ENCODE measurements around the gene COBLL1. TPM values are rescaled to one million over a fixed set of nuclear protein-coding genes. Genes with fewer than 3 reads are reported as not detected.
A peak's percentile ranks its signal among the peaks of the same experiment; 100 is the strongest.

The COBLL1 gene
- total and polyA plus RNA-seq, 5 donors from 2014 or later: 0.49 to 1.3 TPM; not detected in 3

DNA sequence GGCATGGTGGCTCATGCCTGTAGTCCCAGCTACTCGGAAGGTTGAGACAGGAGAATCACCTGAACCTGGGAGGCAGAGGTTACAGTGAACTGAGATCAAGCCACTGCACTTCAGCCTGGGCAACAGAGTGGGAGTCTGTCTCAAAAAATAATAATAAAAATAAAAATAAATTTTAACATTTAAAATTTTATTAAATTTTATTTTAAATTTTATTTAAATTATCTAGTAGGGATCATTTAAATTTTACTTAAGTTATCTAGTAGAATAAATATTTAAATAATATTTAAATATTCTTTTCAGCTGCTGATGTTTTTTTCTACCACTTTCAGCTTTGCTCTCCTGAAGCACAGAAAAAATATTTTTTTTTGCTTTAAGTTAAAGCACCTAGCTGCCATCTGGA is 10.4 kb downstream of the COBLL1 start:
- H3K4me3 ChIP-seq (ENCODE audit: low read depth, low read length): no peak overlapping the region
- no peak overlapping the region for H3K27ac ChIP-seq (ENCODE audit: insufficient read depth, low read length, poor library complexity, severe bottlenecking)
- H3K9me3 ChIP-seq (ENCODE audit: control insufficient read depth in 2 of 2, low read length in 2 of 2): no peaks in the 10 kb centered on the region
- H3K36me3 ChIP-seq (ENCODE audit: control insufficient read depth, insufficient read depth, low read length): no peaks in the 10 kb centered on the region
- H3K27ac Mint-ChIP-seq: no peak overlapping the region
- H3K4me1 Mint-ChIP-seq: no peaks in the 10 kb centered on the region
- peaks cover 8% of the 10 kb centered on the region for H3K27me3 Mint-ChIP-seq
- ATAC-seq (ENCODE audit: low read depth in 2 of 2) (no peak), DNase-seq (no peak)
- no peak overlapping the region for H3K4me3 Mint-ChIP-seq
- no peaks in the 10 kb centered on the region for H3K27me3 ChIP-seq (ENCODE audit: control insufficient read depth, insufficient read depth, low read length)
- H3K9me3 Mint-ChIP-seq: peaks cover 0 to 4% (median 0%) of the 10 kb centered on the region in 7 donors
- H3K4me1 ChIP-seq (ENCODE audit: control insufficient read depth, insufficient read depth, low read length, poor library complexity, severe bottlenecking): no peaks in the 10 kb centered on the region
- no peaks in the 10 kb centered on the region for H3K36me3 Mint-ChIP-seq

DNA sequence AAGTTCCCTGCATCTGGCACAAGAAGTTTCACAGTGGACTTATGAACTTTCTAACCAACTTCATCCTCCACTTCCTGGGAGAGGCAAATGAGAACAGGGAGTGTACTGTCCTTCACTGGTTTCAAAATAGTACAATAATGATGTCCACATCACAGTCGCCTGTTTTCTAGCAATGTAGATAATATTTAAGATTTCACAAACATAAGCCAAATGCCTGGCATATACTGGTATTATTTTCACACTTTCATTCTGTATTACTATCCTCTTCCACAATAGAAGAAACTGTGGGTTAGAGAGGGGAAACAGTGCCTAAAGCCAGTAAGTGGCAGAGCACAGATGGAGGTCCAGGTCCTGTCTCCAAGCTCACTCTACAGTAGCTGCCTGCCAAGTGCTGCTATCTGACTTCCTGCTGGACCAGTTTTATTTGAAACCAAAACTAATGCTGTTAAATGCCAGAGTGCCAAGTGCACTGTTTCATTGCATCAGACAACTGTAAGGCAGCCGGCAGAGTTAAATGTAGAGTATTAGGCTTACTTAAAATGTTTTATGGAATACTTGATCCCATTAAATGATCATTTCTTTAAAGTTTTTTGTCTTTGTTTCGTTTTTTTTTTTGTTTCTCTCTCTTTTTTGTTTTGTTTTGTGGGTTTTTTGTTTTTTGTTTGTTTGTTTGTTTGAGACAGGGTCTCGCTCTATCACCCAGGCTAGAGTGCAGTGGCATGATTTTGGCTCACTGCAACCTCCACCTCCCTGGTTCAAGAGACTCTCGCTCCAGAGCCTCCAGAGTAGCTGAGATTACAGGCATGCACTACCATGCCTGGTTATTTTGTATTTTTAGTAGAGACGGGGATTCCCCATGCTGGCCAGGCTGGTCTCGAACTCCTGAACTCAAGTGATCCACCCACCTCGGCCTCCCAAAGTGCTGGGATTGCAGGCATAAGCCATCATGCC is 15.1 kb downstream of the COBLL1 start:
- no peak overlapping the region for H3K27ac Mint-ChIP-seq
- H3K4me3 Mint-ChIP-seq: no peak overlapping the region
- no peaks in the 10 kb centered on the region for H3K27me3 ChIP-seq (ENCODE audit: control insufficient read depth, insufficient read depth, low read length)
- H3K36me3 Mint-ChIP-seq: no peaks in the 10 kb centered on the region
- H3K4me3 ChIP-seq (ENCODE audit: low read depth, low read length): no peak overlapping the region
- no peak for DNase-seq
- H3K27me3 Mint-ChIP-seq: peaks cover 5% of the 10 kb centered on the region
- no peak overlapping the region for H3K27ac ChIP-seq (ENCODE audit: insufficient read depth, low read length, poor library complexity, severe bottlenecking)
- no peaks in the 10 kb centered on the region for H3K9me3 ChIP-seq (ENCODE audit: control insufficient read depth in 2 of 2, low read length in 2 of 2)
- H3K4me1 ChIP-seq (ENCODE audit: control insufficient read depth, insufficient read depth, low read length, poor library complexity, severe bottlenecking): no peaks in the 10 kb centered on the region
- no peaks in the 10 kb centered on the region for H3K4me1 Mint-ChIP-seq
- H3K9me3 Mint-ChIP-seq: peaks cover 0 to 3% (median 0%) of the 10 kb centered on the region in 7 donors
- ATAC-seq (ENCODE audit: low read depth in 2 of 2): peak in 1 of 2 donors; percentile 31
- no peaks in the 10 kb centered on the region for H3K36me3 ChIP-seq (ENCODE audit: control insufficient read depth, insufficient read depth, low read length)

DNA sequence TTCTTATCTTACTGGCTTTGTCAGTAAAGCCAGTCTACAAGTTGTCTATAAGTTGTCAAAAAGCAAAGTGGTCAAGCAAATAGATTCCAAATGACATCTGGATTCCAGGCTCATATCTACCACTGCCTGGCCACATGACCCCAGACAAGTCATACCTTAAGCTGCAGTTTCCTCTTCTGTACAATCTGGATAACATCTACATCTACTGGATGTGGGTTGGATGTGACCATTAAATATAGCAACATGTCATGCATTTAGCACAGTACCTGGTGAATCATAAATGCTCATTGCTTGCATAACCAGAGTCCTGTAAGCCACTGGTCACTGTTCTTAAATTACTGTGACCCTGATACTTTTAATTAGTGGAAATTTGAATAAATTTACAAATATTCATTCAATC is 16.8 kb downstream of the COBLL1 start:
- Histone ChIP-seq H3K4me3 (ENCODE audit: low read depth, low read length) (no peak overlapping the region), H3K4me1 (ENCODE audit: control insufficient read depth, insufficient read depth, low read length, poor library complexity, severe bottlenecking) (no peaks in the 10 kb centered on the region), H3K27me3 (ENCODE audit: control insufficient read depth, insufficient read depth, low read length) (no peaks in the 10 kb centered on the region), H3K9me3 (ENCODE audit: control insufficient read depth in 2 of 2, low read length in 2 of 2) (no peaks in the 10 kb centered on the region), H3K36me3 (ENCODE audit: control insufficient read depth, insufficient read depth, low read length) (no peaks in the 10 kb centered on the region), H3K27ac (ENCODE audit: insufficient read depth, low read length, poor library complexity, severe bottlenecking) (no peak overlapping the region)
- Mint-ChIP-seq H3K27ac (no peak overlapping the region), H3K27me3 (peaks cover 5% of the 10 kb centered on the region), H3K4me3 (no peak overlapping the region), H3K36me3 (no peaks in the 10 kb centered on the region), H3K4me1 (no peaks in the 10 kb centered on the region), H3K9me3 (peaks cover 0 to 4% (median 0%) of the 10 kb centered on the region in 7 donors)
- no peak for DNase-seq
- ATAC-seq (ENCODE audit: low read depth in 2 of 2): no peak

DNA sequence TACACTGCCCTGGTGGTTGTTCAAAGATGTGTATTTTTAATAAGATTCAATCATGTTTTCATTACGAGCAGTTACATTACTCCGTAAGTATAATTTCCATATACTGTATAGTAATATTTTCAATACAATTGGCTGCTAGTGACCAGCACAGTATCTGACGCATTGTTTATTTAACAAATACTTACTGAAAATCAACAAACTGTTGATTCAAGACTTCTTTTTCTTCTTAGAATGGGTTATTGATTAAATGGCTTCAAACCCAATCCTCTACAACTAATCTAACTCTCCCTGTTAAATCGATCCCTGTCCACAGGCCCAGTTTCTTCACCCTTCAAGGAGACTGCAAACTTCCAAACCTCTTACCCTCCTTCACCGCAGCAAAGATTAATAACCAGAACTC is 18.5 kb downstream of the COBLL1 start:
- ATAC-seq (ENCODE audit: low read depth in 2 of 2): no peak

DNA sequence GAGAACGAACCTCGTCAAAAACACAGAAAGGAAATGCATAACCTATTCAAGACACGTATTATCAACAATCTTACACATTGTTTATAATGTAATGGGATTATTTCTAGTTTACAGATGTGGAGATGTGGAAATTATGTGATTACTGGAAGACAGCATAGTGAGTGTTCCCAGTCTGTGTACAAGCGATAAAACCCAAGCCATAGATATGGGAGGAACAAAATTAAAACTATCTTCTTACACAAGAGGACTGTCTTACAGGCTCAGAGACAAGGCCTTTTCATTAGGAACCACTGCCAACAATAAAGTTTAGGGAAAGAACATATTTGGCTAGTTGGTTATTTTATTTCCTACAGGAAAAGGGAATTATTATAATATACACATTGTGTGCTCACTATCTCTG is 20.3 kb downstream of the COBLL1 start:
- no peak for ATAC-seq (ENCODE audit: low read depth in 2 of 2)
- Mint-ChIP-seq H3K36me3 (no peaks in the 10 kb centered on the region), H3K4me1 (no peaks in the 10 kb centered on the region), H3K27me3 (no peaks in the 10 kb centered on the region), H3K4me3 (no peak overlapping the region), H3K27ac (no peak overlapping the region), H3K9me3 (peaks cover 0 to 4% (median 0%) of the 10 kb centered on the region in 7 donors)
- Histone ChIP-seq H3K9me3 (ENCODE audit: control insufficient read depth in 2 of 2, low read length in 2 of 2) (no peaks in the 10 kb centered on the region), H3K36me3 (ENCODE audit: control insufficient read depth, insufficient read depth, low read length) (no peaks in the 10 kb centered on the region), H3K4me3 (ENCODE audit: low read depth, low read length) (no peak overlapping the region), H3K27me3 (ENCODE audit: control insufficient read depth, insufficient read depth, low read length) (no peaks in the 10 kb centered on the region), H3K27ac (ENCODE audit: insufficient read depth, low read length, poor library complexity, severe bottlenecking) (no peak overlapping the region), H3K4me1 (ENCODE audit: control insufficient read depth, insufficient read depth, low read length, poor library complexity, severe bottlenecking) (no peaks in the 10 kb centered on the region)
- DNase-seq: no peak

More for the DNA sequence above, 18.5 kb downstream of the COBLL1 start:
- no peak overlapping the region for H3K27ac Mint-ChIP-seq
- H3K4me3 Mint-ChIP-seq: no peak overlapping the region
- H3K27ac ChIP-seq (ENCODE audit: insufficient read depth, low read length, poor library complexity, severe bottlenecking): no peak overlapping the region
- H3K4me3 ChIP-seq (ENCODE audit: low read depth, low read length): no peak overlapping the region
- H3K4me1 Mint-ChIP-seq: no peaks in the 10 kb centered on the region
- H3K9me3 ChIP-seq (ENCODE audit: control insufficient read depth in 2 of 2, low read length in 2 of 2): no peaks in the 10 kb centered on the region
- no peak for DNase-seq
- H3K36me3 Mint-ChIP-seq: no peaks in the 10 kb centered on the region
- no peaks in the 10 kb centered on the region for H3K36me3 ChIP-seq (ENCODE audit: control insufficient read depth, insufficient read depth, low read length)
- no peaks in the 10 kb centered on the region for H3K4me1 ChIP-seq (ENCODE audit: control insufficient read depth, insufficient read depth, low read length, poor library complexity, severe bottlenecking)
- H3K27me3 Mint-ChIP-seq: peaks cover 5% of the 10 kb centered on the region
- no peaks in the 10 kb centered on the region for H3K27me3 ChIP-seq (ENCODE audit: control insufficient read depth, insufficient read depth, low read length)
- peaks cover 0 to 4% (median 0%) of the 10 kb centered on the region in 7 donors for H3K9me3 Mint-ChIP-seq

DNA sequence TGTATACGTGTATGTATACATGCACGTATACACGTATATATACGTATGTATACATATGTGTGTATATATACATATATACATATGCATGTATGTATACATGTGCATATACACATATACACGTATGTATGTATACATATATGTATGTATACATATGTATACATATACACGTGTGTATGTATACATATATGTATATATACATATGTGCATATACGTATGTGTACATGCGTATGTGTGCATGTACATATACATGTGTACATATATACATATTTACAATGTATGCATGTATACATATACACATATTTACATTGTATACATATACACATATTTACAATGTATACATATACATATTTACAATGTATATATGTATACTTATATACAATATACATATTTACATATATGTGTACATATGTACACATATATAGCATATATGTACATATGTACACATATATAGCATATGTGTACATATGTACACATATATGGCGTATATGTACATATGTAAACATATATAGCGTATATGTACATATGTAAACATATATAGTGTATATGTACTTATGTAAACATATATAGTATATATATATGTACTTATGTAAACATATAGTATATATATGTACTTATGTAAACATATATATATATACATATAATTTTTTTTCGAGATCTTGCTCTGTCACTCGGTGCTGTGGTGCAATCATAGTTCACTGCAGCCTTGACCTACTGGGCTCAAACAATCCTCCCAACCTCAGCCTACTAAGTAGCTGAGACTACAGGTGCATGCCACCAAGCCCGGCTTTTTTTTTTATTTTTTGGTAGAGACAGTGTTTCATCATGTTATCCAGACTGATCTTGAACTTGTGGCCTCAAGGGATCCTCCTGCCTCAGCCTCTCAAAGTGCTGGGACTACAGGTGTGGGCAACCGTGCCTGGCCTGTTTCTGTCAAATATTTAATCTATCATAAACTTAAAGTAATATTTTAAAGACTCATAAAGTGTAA is 23.2 kb downstream of the COBLL1 start:
- Mint-ChIP-seq H3K4me1 (no peaks in the 10 kb centered on the region), H3K36me3 (no peaks in the 10 kb centered on the region), H3K9me3 (peaks cover 0 to 4% (median 0%) of the 10 kb centered on the region in 7 donors), H3K27me3 (no peaks in the 10 kb centered on the region), H3K4me3 (no peak overlapping the region), H3K27ac (no peak overlapping the region)
- H3K4me3 ChIP-seq (ENCODE audit: low read depth, low read length): no peak overlapping the region
- no peaks in the 10 kb centered on the region for H3K4me1 ChIP-seq (ENCODE audit: control insufficient read depth, insufficient read depth, low read length, poor library complexity, severe bottlenecking)
- DNase-seq (no peak), ATAC-seq (ENCODE audit: low read depth in 2 of 2) (no peak)
- no peaks in the 10 kb centered on the region for H3K9me3 ChIP-seq (ENCODE audit: control insufficient read depth in 2 of 2, low read length in 2 of 2)
- no peaks in the 10 kb centered on the region for H3K36me3 ChIP-seq (ENCODE audit: control insufficient read depth, insufficient read depth, low read length)
- H3K27me3 ChIP-seq (ENCODE audit: control insufficient read depth, insufficient read depth, low read length): no peaks in the 10 kb centered on the region
- no peak overlapping the region for H3K27ac ChIP-seq (ENCODE audit: insufficient read depth, low read length, poor library complexity, severe bottlenecking)

DNA sequence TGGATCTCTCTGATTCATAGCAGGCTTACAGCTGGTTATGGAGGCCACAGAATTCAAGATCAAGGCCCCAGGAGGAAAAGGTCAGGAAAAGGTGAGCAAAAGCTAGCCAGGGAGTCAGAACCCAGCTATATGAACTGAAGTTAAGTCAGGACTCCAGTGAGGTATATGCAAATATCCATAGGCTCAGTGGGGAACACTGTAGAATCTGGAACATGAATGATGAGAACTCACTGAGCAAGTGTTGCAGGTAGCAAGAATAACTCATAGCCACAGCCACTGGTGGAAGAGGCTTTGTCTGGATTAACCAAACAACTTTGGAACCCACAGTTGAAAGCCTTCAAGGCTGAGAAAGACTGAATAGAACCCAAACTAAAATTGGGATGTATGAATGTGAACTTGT is 24.7 kb downstream of the COBLL1 start:
- no peaks in the 10 kb centered on the region for H3K36me3 Mint-ChIP-seq
- Histone ChIP-seq H3K4me3 (ENCODE audit: low read depth, low read length) (no peak overlapping the region), H3K4me1 (ENCODE audit: control insufficient read depth, insufficient read depth, low read length, poor library complexity, severe bottlenecking) (no peaks in the 10 kb centered on the region), H3K36me3 (ENCODE audit: control insufficient read depth, insufficient read depth, low read length) (no peaks in the 10 kb centered on the region), H3K27me3 (ENCODE audit: control insufficient read depth, insufficient read depth, low read length) (no peaks in the 10 kb centered on the region), H3K27ac (ENCODE audit: insufficient read depth, low read length, poor library complexity, severe bottlenecking) (no peak overlapping the region), H3K9me3 (ENCODE audit: control insufficient read depth in 2 of 2, low read length in 2 of 2) (no peaks in the 10 kb centered on the region)
- H3K4me1 Mint-ChIP-seq: no peaks in the 10 kb centered on the region
- no peak overlapping the region for H3K27ac Mint-ChIP-seq
- H3K27me3 Mint-ChIP-seq: no peaks in the 10 kb centered on the region
- ATAC-seq (ENCODE audit: low read depth in 2 of 2) (no peak), DNase-seq (no peak)
- no peak overlapping the region for H3K4me3 Mint-ChIP-seq
- H3K9me3 Mint-ChIP-seq: peaks cover 0 to 2% (median 0%) of the 10 kb centered on the region in 7 donors
